Tibial artery (tissue), 4 donors: ENCODE results near the gene DUOX2.

ENCODE experiments used
- DNase-seq, 2 donors: peaks; one replicate each; pipeline ENCODE4 v3.0.0-alpha.2; 2019
- H3K27ac ChIP-seq, 2 donors: fragments of 200-600 bp; sonication (generic) in 1 of 2; 1 replicate in 1 of 2; 2 replicates in 1 of 2; pipeline ENCODE4 v1.5.1; 2018 to 2019; ENCODE audit warnings: mild to moderate bottlenecking in 1 of 2
- H3K27me3 ChIP-seq, 2 donors: fragments of 200-600 bp; sonication (generic) in 1 of 2; one replicate each; pipeline versions ENCODE4 v1.5.1 to v1.6.0; 2016 to 2019
- H3K36me3 ChIP-seq, 3 donors: fragments of 200-600 bp; sonication (generic) in 2 of 3; one replicate each; pipeline ENCODE4 v1.5.1; 2016 to 2019; ENCODE audit warnings: mild to moderate bottlenecking in 2 of 3
- H3K4me1 ChIP-seq, 4 donors: fragments of 200-600 bp; sonication (generic) in 2 of 4; 1 replicate in 3 of 4; 2 replicates in 1 of 4; pipeline ENCODE4 v1.5.1; 2016 to 2019
- H3K4me3 ChIP-seq, 2 donors: fragments of 200-600 bp; sonication (generic) in 1 of 2; 1 replicate in 1 of 2; 2 replicates in 1 of 2; pipeline ENCODE4 v1.5.1; 2018 to 2019; ENCODE audit warnings: mild to moderate bottlenecking in 2 of 2
- H3K9me3 ChIP-seq, 3 donors: fragments of 200-600 bp; sonication (generic) in 1 of 3; one replicate each; pipeline ENCODE4 v1.5.1; 2016 to 2019
- intact Hi-C: fragments of 100-400 bp; cut with DNase I; formaldehyde crosslinking; loops from one replicate; pipeline ENCODE4 v1.15.0; 2023; ENCODE audit warnings: low total_unique reads
- TF ChIP-seq, protein P1 (sequence below), 2 experiments: fragments of 200-600 bp in 1 of 2; fragments of 450-650 bp in 1 of 2; IDR thresholded peaks; one replicate each; pipeline ENCODE4 v1.5.1; 2017 to 2019; ENCODE audit warnings: antibody characterized with exemption in 2 of 2, mild to moderate bottlenecking in 1 of 2, moderate library complexity in 1 of 2

Gene DUOX2

GRCh38 chr15:45093622-45094357, 20.2 kb downstream of the DUOX2 start:
- intact Hi-C loops = no loop called here

DNA sequence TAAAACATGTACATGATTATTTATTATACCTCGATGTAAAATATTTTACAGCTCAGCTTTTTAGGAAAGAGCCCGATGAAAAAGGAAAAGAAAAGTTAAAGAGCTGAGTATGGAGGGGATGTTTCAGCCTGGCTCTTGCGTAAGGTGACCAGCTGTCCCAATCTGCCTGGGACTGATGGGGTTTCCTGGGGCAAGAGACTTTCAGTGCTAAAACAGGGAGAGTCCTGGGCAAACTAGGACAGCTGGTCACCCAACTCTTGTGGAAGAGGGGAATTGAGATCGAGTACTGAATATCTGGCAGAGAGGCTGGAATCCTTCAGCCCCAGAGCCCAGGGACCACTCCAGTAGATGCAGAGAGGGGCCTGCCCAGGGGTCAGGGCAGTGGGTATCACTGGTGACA, 21.0 kb downstream of the DUOX2 start:
- H3K36me3 ChIP-seq = no peaks in the 10 kb centered on the region
- H3K9me3 ChIP-seq = no peaks in the 10 kb centered on the region
- no peak overlapping the region for H3K27ac ChIP-seq
- no peaks in the 10 kb centered on the region for H3K27me3 ChIP-seq
- DNase-seq = peak in 1 of 2 donors; percentile 20
- H3K4me1 ChIP-seq = no peaks in the 10 kb centered on the region
- TF ChIP-seq, protein P1, sequence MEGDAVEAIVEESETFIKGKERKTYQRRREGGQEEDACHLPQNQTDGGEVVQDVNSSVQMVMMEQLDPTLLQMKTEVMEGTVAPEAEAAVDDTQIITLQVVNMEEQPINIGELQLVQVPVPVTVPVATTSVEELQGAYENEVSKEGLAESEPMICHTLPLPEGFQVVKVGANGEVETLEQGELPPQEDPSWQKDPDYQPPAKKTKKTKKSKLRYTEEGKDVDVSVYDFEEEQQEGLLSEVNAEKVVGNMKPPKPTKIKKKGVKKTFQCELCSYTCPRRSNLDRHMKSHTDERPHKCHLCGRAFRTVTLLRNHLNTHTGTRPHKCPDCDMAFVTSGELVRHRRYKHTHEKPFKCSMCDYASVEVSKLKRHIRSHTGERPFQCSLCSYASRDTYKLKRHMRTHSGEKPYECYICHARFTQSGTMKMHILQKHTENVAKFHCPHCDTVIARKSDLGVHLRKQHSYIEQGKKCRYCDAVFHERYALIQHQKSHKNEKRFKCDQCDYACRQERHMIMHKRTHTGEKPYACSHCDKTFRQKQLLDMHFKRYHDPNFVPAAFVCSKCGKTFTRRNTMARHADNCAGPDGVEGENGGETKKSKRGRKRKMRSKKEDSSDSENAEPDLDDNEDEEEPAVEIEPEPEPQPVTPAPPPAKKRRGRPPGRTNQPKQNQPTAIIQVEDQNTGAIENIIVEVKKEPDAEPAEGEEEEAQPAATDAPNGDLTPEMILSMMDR (IDR thresholded peaks at IDR 0.05) = no peak
- intact Hi-C loops = no loop called here
- no peak overlapping the region for H3K4me3 ChIP-seq

More at GRCh38 chr15:45093622-45094357, 20.2 kb downstream of the DUOX2 start:
- Histone ChIP-seq H3K36me3 (no peaks in the 10 kb centered on the region), H3K9me3 (no peaks in the 10 kb centered on the region), H3K4me3 (no peak overlapping the region), H3K27me3 (no peaks in the 10 kb centered on the region), H3K27ac (no peak overlapping the region), H3K4me1 (no peaks in the 10 kb centered on the region)
- peak in 1 of 2 donors; percentile 15 for DNase-seq
- TF ChIP-seq, protein P1 (IDR thresholded peaks at IDR 0.05) = no peak

GRCh38 chr15:45091576-45091975, 22.4 kb downstream of the DUOX2 start:
- Histone ChIP-seq H3K36me3 (no peaks in the 10 kb centered on the region), H3K27me3 (no peaks in the 10 kb centered on the region), H3K9me3 (no peaks in the 10 kb centered on the region), H3K4me3 (no peak overlapping the region), H3K4me1 (no peaks in the 10 kb centered on the region), H3K27ac (no peak overlapping the region)
- intact Hi-C loops = no loop called here
- TF ChIP-seq, protein P1 (IDR thresholded peaks at IDR 0.05) = no peak
- DNase-seq = peak in 1 of 2 donors; percentile 19

DNA sequence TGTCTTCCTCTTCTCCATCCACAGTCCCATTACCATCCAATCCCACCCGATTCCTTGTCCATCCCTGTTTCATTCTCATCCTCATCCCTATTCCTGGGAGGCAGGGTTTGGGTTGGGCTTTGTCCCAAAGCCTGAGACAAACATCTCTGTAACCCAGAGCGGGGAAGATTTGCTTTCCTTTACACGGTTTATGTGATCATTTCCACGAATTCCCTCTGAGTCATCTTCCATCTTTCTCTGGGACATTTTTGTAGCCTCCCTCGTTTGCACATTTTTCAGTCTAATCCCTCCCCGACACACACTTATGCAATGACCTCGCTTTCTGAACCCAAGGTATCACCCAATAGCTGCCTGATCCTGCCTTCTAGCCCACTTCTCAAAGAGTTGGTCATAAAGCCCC, 22.8 kb downstream of the DUOX2 start:
- Histone ChIP-seq H3K4me3 (no peak overlapping the region), H3K4me1 (no peaks in the 10 kb centered on the region), H3K9me3 (no peaks in the 10 kb centered on the region), H3K36me3 (no peaks in the 10 kb centered on the region), H3K27ac (no peak overlapping the region), H3K27me3 (no peaks in the 10 kb centered on the region)
- peak in 1 of 2 donors; percentile 9 for DNase-seq
- intact Hi-C loops = no loop called here
- TF ChIP-seq, protein P1 (IDR thresholded peaks at IDR 0.05) = no peak

- intact Hi-C loops = no loop called here
- DNase-seq = no peak
Observed at GRCh38 chr15:45089712-45090373, 24.1 kb downstream of the DUOX2 start.

More at GRCh38 chr15:45089712-45090373, 24.1 kb downstream of the DUOX2 start:
- H3K27ac ChIP-seq = no peak overlapping the region
- H3K9me3 ChIP-seq = no peaks in the 10 kb centered on the region
- no peaks in the 10 kb centered on the region for H3K4me1 ChIP-seq
- TF ChIP-seq, protein P1 (IDR thresholded peaks at IDR 0.05) = no peak
- H3K27me3 ChIP-seq = peaks cover 0 to 2% of the 10 kb centered on the region in 2 donors
- no peak overlapping the region for H3K4me3 ChIP-seq
- H3K36me3 ChIP-seq = no peaks in the 10 kb centered on the region
